Measurements from ENCODE around the gene ULK3. TPM values are rescaled to one million over a fixed set of nuclear protein-coding genes. Genes with fewer than 3 reads are reported as not detected.

Gene ULK3
- total and polyA plus RNA-seq, 2 of the 4 experiments (the other 2 are of a cell fraction), result 11.8 to 22.7 TPM

DNA sequence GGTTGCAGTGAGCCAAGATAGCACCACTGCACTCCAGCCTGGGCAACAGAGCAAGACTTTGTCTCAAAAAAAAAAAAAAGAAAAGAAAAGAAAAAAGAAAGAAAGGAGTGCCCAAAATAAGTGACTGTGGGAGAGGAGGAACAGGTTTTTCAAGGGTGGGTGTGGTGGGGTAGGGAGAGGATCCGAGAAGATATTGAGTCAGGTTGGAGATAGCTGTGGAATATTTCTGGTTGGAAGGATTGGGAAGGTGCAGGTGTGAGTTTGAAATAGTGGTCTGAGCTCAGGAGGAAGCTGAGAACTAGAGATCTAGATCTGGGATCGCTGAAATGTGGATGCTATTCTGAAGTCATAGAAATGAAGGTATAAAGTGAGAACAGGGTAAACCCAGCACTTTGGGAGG, 22.4 kb upstream of the ULK3 start:
- Histone ChIP-seq H4K91ac (ENCODE audit: insufficient read depth, low read depth, low read length) (no peak overlapping the region), H3K9ac (ENCODE audit: low read depth, low read length) (no peak overlapping the region), H3K4me1 (ENCODE audit: control insufficient read depth, insufficient read depth, low read length) (peaks cover 13% of the 10 kb centered on the region), H2BK15ac (ENCODE audit: low read depth, low read length) (no peak overlapping the region), H2BK120ac (ENCODE audit: low read depth, low read length) (no peak overlapping the region), H4K5ac (ENCODE audit: low read depth, low read length) (no peak overlapping the region), H2AK5ac (ENCODE audit: low read depth, low read length) (no peak overlapping the region), H2BK20ac (ENCODE audit: low read depth, low read length) (no peak overlapping the region), H2AK9ac (replicated peaks; ENCODE audit: low read depth, low read length, poor library complexity) (no peak overlapping the region), H4K8ac (ENCODE audit: low read depth in 2 of 2, low read length in 2 of 2) (no peak overlapping the region), H3K36me3 (ENCODE audit: control insufficient read depth, insufficient read depth, low read length) (peaks cover 2% of the 10 kb centered on the region), H3K27me3 (ENCODE audit: control insufficient read depth, insufficient read depth, low read length) (no peaks in the 10 kb centered on the region), H4K20me1 (ENCODE audit: insufficient read depth, low read length) (peaks cover 72% of the 10 kb centered on the region), H3K56ac (ENCODE audit: extremely low read depth, insufficient read depth, low read length) (no peak overlapping the region), H3K4me3 (ENCODE audit: insufficient read depth, low read depth, low read length) (no peak overlapping the region), H2BK5ac (ENCODE audit: low read depth, low read length, poor library complexity, severe bottlenecking) (no peak overlapping the region), H3K27ac (ENCODE audit: insufficient read depth, low read length) (no peak overlapping the region), H3K79me1 (ENCODE audit: low read depth in 1 of 2, low read length in 2 of 2) (peaks cover 14 to 78% of the 10 kb centered on the region in 2 experiments), H2AFZ (replicated peaks; ENCODE audit: low read length, poor library complexity) (no peak overlapping the region), H3K23ac (ENCODE audit: low read depth, low read length) (no peak overlapping the region), H3K9me3 (ENCODE audit: control insufficient read depth, insufficient read depth, low read length) (no peaks in the 10 kb centered on the region), H3K4ac (ENCODE audit: low read depth, low read length) (no peak overlapping the region), H3K4me2 (ENCODE audit: low read depth, low read length) (no peak overlapping the region), H3K14ac (replicated peaks; ENCODE audit: low read depth, low read length) (no peak overlapping the region), H3K18ac (ENCODE audit: low read depth, low read length) (no peak overlapping the region), H3K9me1 (ENCODE audit: insufficient read depth, low read length) (peaks cover 39% of the 10 kb centered on the region)
- ChIA-PET CTCF (no interaction called here), POLR2A (ENCODE audit: unreplicated experiment) (no interaction called here)
- no TSS peak for BruUV-seq (replicated peaks)
- dilution Hi-C loops (cut with HindIII; ENCODE audit: low sequenced_read_pairs, unreplicated experiment), result no loop called here
- no peak for ATAC-seq (ENCODE audit: low read depth)
- in situ Hi-C loops (cut with MboI; ENCODE audit: low sequenced_read_pairs), result no loop called here
- no peak for DNase-seq
- no peak for TF ChIP-seq MXI1 (IDR thresholded peaks at IDR 0.05; ENCODE audit: borderline replicate concordance, low read depth, low read length)
- no peak for TF ChIP-seq RFX5 (IDR thresholded peaks at IDR 0.05; ENCODE audit: low read depth, low read length)
- no peak for TF ChIP-seq MAFK (IDR thresholded peaks at IDR 0.05; ENCODE audit: low read depth, low read length)
- TF ChIP-seq, protein P1, sequence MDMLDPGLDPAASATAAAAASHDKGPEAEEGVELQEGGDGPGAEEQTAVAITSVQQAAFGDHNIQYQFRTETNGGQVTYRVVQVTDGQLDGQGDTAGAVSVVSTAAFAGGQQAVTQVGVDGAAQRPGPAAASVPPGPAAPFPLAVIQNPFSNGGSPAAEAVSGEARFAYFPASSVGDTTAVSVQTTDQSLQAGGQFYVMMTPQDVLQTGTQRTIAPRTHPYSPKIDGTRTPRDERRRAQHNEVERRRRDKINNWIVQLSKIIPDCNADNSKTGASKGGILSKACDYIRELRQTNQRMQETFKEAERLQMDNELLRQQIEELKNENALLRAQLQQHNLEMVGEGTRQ (IDR thresholded peaks at IDR 0.05; ENCODE audit: low read depth, low read length), result no peak
- TF ChIP-seq RCOR1 (IDR thresholded peaks at IDR 0.05; ENCODE audit: insufficient replicate concordance, low read length), result no peak
- intact Hi-C loops (cut with micrococcal nuclease), result no loop called here
- 100% methylated on average over 1 of the region's 2 CpGs; no CpG with 5 or more reads in 1 of the 2 experiments for WGBS, 2 experiments (ENCODE audit: extremely low coverage in 2 of 2, insufficient read length in 1 of 2)

Data from IMR-90 (cell line).